NCI-H2196 (cell line): Measurements from ENCODE around the gene TBX1.

Experiments used
- DNase-seq: peaks from one replicate; lab custom pipeline; 2025; ENCODE audit not compliant: unreplicated experiment; lab: John Stamatoyannopoulos, UW

TBX1 gene

GRCh38 chr22:19798003-19798665 is 37.6 kb downstream of the TBX1 start:
- DNase-seq = no peak

- no peak for DNase-seq
Measured at GRCh38 chr22:19798891-19799293, 38.3 kb downstream of the TBX1 start.

GRCh38 chr22:19799322-19800190 is 39.0 kb downstream of the TBX1 start:
- DNase-seq = no peak

DNA sequence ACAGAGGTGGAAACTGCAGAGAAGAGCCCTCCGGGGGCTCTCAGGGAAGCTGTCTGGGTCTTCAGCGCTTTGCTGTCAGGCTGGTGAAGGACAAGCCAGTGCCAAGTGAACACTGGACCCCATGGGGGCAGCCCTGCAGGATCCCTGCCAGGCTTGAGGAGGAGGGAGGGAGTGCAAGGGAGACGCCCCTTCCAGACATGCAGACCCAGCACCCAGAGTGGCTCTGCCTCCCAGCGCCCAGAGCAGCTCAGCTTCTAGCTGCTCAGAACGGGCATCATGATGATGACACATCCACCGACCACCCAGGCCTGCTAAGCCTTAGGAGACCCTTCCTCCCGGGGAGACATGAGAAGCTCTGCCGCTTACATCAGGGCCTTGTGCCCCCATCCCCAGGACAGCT is 39.7 kb downstream of the TBX1 start:
- no peak for DNase-seq

DNA sequence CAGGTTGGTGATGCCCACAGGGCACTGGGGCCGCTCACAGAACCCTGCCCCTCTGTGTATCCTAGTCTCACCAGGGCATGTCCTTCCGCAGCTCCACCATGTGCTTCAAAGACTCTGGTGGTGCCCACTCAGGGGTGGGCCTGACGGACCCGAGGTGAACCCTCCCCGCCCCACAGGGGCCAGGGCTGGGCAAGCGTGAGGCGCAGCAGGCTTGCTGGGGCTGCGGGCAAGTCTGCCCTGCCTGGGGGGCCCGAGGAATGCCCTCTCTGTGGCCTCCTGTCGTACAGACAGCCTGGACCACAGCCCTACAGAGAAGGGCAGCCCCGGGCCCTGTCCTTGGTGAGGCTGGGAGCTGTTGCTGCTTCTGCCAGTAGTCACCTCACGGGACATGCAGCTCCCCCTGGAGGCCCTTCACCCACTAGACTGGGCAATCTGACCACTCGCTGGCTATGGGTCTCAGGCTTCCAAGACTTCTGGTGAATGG is 40.2 kb downstream of the TBX1 start:
- DNase-seq = no peak

- no peak for DNase-seq
Measured at GRCh38 chr22:19801340-19802000, 40.9 kb downstream of the TBX1 start.

GRCh38 chr22:19802001-19802893 is 41.7 kb downstream of the TBX1 start:
- DNase-seq = no peak

GRCh38 chr22:19802894-19803735 is 42.5 kb downstream of the TBX1 start:
- no peak for DNase-seq

- no peak for DNase-seq
Measured at GRCh38 chr22:19803736-19804267, 43.2 kb downstream of the TBX1 start.

DNA sequence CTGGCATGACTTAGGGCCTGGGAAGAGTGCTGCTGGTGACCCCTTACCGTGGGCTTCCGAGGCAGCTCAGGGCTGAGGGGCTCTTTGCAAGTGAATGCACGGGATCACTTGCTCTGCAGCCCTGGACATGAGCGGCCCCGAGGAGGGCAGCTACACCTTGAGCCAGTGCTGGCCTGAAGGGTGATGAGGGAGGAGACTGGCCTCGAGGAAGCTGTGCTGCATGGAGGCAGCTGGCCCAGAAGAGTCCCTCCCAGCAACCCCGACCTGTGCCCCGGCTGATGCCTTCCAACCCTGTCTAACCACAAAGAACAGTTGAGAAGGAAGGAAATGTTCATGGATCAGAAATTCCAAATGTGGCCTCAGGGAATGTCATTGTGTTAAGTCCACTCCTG is 45.2 kb downstream of the TBX1 start:
- no peak for DNase-seq

DNA sequence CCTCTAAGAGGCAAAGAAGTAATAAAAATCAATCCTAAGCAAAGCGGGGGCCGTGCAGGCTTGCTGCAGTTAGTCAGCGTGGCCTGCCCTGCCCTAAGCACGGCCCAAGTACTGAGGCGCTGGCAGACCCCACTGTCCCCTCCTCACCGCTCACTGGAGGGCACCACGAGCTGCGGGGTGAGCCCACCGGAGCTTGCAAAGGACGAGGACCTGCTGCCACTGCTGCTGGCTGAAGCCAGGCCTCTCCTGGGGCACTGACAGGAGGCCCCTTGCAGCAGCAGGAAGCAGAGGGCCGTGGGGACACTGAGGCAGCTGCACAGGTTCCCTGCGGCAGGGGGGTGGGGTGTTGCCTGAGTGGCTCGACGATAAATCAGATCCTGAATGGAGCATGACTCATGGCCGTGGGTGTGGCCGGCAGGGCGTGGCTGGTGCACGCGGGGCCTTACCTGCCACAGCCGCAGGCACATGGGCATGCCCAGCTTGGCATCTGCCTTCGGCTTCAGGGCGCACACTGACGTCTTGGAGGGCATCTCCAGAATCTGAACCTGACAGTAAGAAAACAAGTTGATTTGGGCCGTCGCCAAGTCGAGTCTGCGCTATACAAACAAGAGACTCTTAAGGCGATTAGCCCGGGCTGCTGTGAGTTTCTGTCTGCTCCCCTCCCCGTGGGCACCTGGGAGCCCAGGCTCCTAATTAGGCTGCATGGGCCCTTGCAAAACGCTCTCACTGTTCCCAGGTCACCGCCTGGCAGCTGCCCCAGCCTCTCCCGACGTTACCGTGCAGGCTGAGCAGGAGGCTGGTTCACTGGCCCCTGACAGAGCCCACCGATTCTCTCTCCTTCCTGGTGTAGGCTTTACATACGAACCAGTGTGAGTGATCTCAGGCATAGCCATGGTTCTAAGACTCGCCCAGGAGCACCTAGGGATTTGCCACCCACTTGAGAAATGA is 45.9 kb downstream of the TBX1 start:
- DNase-seq = no peak

DNA sequence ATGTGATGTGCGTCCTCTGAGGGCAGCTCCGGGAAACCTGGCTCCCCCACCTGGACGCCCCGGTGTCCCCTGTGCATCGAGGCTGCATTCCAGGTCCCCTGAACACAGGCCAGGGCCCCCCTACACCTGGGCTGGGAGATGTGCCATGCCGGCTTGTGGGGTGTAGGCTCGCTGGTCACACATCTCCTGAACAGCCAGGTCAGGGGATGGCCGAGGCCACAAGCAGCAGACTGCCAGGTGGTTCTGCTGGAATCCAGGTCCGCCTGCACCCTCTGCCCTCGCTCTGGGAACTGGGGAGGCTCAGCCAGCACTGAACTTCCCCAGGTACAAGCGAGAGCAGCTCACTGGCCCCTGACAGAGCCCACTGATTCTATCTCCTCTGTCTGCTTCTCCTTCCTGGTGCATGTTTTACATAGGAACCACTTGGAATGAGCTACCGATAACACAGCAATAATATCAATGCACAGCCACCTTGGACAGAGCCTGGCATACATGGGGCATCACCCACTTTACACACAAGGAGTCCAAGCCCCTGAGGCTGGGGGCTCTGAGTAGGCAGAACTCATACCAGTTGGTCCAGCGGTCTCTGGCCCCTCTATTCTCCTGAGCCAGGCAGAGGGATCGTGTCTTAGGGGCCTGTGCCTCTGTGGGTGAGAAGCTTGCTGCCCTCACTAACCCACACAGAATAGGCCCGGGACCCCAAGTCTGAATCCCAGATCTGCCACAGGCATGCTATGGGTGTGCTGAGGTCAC is 46.8 kb downstream of the TBX1 start:
- DNase-seq = no peak

GRCh38 chr22:19807914-19808872 is 47.6 kb downstream of the TBX1 start:
- no peak for DNase-seq

DNA sequence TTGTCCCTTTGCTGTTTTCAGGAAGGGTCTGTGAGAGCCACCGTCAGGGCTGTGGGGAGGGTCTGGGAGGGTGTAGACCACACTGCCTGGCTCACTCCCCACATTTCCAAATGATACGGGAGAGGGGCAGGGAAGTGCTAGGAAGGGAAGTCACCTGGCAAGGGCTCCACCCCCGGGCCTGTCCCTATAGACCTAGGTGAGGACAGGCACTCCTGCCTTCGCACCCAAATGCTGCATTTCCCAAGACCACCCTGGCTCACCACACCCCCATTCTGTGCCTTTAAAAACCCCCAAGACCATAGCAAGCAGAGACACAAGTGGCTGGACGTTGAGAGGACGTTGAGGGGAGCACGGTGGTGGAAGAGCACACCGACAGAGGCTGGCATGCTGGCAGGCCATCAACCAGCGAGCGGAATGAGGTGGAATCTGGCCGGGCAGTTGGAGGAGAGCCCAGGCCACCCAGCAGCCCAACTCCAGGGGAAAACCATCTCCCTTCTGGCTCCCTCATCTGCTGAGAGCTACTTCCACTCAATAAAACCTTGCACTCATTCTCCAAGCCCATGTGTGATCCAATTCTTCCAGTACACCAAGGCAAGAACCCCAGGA is 48.4 kb downstream of the TBX1 start:
- no peak for DNase-seq

DNA sequence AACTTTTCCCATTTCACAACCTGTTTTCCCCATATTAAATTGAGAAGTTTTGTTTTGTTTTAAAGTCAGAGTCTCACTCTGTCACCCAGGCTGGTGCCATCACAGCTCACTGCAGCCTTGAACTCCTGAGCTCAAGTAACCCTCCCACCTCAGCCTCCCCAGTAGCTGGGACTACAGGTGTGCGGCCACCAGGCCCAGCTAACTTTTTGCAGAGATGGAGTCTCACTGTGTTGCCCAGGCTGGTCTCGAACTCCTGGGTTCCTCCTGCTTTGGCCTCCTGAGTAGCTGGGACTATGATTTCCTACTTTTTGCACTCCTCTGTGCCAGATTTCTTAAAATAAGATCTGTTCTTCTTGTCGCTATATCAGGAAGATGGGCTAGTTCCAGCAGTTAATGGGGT is 49.2 kb downstream of the TBX1 start:
- DNase-seq = no peak
